Osteoblast (primary cell): ENCODE measurements around the gene EOGT. TPM values are rescaled to one million over a fixed set of nuclear protein-coding genes. Genes with fewer than 3 reads are reported as not detected.

ENCODE experiments used
- DNase-seq: peaks from one replicate; pipeline ENCODE4 v3.0.0; 2011; ENCODE audit warnings: low spot score, mixed read lengths; ENCODE audit not compliant: insufficient read length; ENCODE audit errors: missing footprints
- H2AFZ ChIP-seq: 2 replicates; pipeline ENCODE4 v1.6.0; 2011; ENCODE audit warnings: mild to moderate bottlenecking, low read length
- H3K27ac ChIP-seq: 2 replicates; pipeline ENCODE4 v1.5.1; 2011; ENCODE audit warnings: mild to moderate bottlenecking, low read depth, low read length, moderate library complexity
- H3K27me3 ChIP-seq: 2 replicates; pipeline ENCODE4 v1.6.0; 2012; ENCODE audit warnings: mild to moderate bottlenecking, control low read depth, inconsistent platforms, low read length, moderate library complexity; ENCODE audit not compliant: insufficient read depth
- H3K36me3 ChIP-seq: 2 replicates; pipeline ENCODE4 v1.5.1; 2011; ENCODE audit warnings: mild to moderate bottlenecking, low read length, control low read depth, moderate library complexity; ENCODE audit not compliant: insufficient read depth
- H3K4me1 ChIP-seq: 2 replicates; pipeline ENCODE4 v1.5.1; 2011; ENCODE audit warnings: mild to moderate bottlenecking, low read length, control low read depth, moderate library complexity; ENCODE audit not compliant: insufficient read depth
- H3K4me2 ChIP-seq: 2 replicates; pipeline ENCODE4 v1.6.0; 2011; ENCODE audit warnings: mild to moderate bottlenecking, low read length; ENCODE audit not compliant: insufficient read depth
- H3K4me3 ChIP-seq: fragments of 200-600 bp; sonication (generic); 3 replicates; pipeline ENCODE4 v1.5.1; 2012; ENCODE audit warnings: mild to moderate bottlenecking, low read length, inconsistent platforms; ENCODE audit not compliant: insufficient read depth
- H3K79me2 ChIP-seq: 2 replicates; pipeline ENCODE4 v1.6.0; 2012; ENCODE audit warnings: mild to moderate bottlenecking, low read length, control low read depth, inconsistent platforms; ENCODE audit not compliant: insufficient read depth
- H3K9me3 ChIP-seq: 2 replicates; pipeline ENCODE4 v1.5.1; 2011; ENCODE audit warnings: low read depth, low read length, control low read depth
- H4K20me1 ChIP-seq: 2 replicates; pipeline ENCODE4 v1.6.0; 2012; ENCODE audit warnings: mild to moderate bottlenecking, low read length, control low read depth; ENCODE audit not compliant: insufficient read depth
- CTCF ChIP-seq: IDR thresholded peaks from 2 replicates; pipeline ENCODE4 v1.5.1; 2011; ENCODE audit warnings: mild to moderate bottlenecking, low read depth, low read length, moderate library complexity; ENCODE audit errors: extremely low read depth
- total RNA-seq: library from RNA; depleted of rRNA; stranded (reverse); fragments of >200 nt; gene quantifications from 2 replicates; pipeline ENCODE4 v1.2.3, GENCODE V29; 2012

Gene EOGT
- total RNA-seq, 1 donor = 65.9 TPM

GRCh38 chr3:69005071-69005790, 8.3 kb downstream of the EOGT start:
- Histone ChIP-seq H3K27me3 (no peaks in the 10 kb centered on the region), H3K4me1 (peaks cover 32% of the 10 kb centered on the region), H2AFZ (no peak overlapping the region), H4K20me1 (no peaks in the 10 kb centered on the region), H3K36me3 (peaks cover 68% of the 10 kb centered on the region), H3K9me3 (no peaks in the 10 kb centered on the region), H3K79me2 (peaks cover 4% of the 10 kb centered on the region), H3K27ac (peak overlapping the region; percentile 50), H3K4me3 (no peak overlapping the region), H3K4me2 (peak overlapping the region; percentile 47)
- DNase-seq = peak; percentile 71
- TF ChIP-seq CTCF = no peak

- no peak for DNase-seq
- H3K79me2 ChIP-seq = peaks cover 4% of the 10 kb centered on the region
- no peak overlapping the region for H2AFZ ChIP-seq
- H3K4me3 ChIP-seq = no peak overlapping the region
- H3K4me1 ChIP-seq = peaks cover 30% of the 10 kb centered on the region
- no peak overlapping the region for H3K27ac ChIP-seq
- no peak for TF ChIP-seq CTCF
- H4K20me1 ChIP-seq = peaks cover under 1% of the 10 kb centered on the region
- no peak overlapping the region for H3K4me2 ChIP-seq
- peaks cover 65% of the 10 kb centered on the region for H3K36me3 ChIP-seq
- H3K9me3 ChIP-seq = no peaks in the 10 kb centered on the region
- no peaks in the 10 kb centered on the region for H3K27me3 ChIP-seq
Observed at GRCh38 chr3:69004138-69004537, 9.3 kb downstream of the EOGT start.

GRCh38 chr3:68999605-69000004, 13.9 kb downstream of the EOGT start:
- Histone ChIP-seq H3K9me3 (no peaks in the 10 kb centered on the region), H2AFZ (no peak overlapping the region), H3K4me1 (peaks cover 21% of the 10 kb centered on the region), H4K20me1 (peaks cover 12% of the 10 kb centered on the region), H3K4me2 (no peak overlapping the region), H3K27me3 (no peaks in the 10 kb centered on the region), H3K79me2 (no peaks in the 10 kb centered on the region), H3K27ac (peak overlapping the region; percentile 30), H3K36me3 (peaks cover 75% of the 10 kb centered on the region), H3K4me3 (no peak overlapping the region)
- no peak for TF ChIP-seq CTCF
- no peak for DNase-seq

GRCh38 chr3:68999158-68999557, 14.3 kb downstream of the EOGT start:
- H3K4me1 ChIP-seq = peaks cover 21% of the 10 kb centered on the region
- no peaks in the 10 kb centered on the region for H3K79me2 ChIP-seq
- peaks cover 74% of the 10 kb centered on the region for H3K36me3 ChIP-seq
- no peak overlapping the region for H2AFZ ChIP-seq
- H3K27me3 ChIP-seq = no peaks in the 10 kb centered on the region
- DNase-seq = peak; percentile 48
- peak overlapping the region; percentile 30 for H3K27ac ChIP-seq
- no peak for TF ChIP-seq CTCF
- H3K9me3 ChIP-seq = no peaks in the 10 kb centered on the region
- H3K4me2 ChIP-seq = no peak overlapping the region
- H3K4me3 ChIP-seq = no peak overlapping the region
- peaks cover 12% of the 10 kb centered on the region for H4K20me1 ChIP-seq
